HG03159 (cell line): ENCODE data around the gene DGKH.
"Not testable (repeated sequence)": the region's sequence is repeated elsewhere in the genome, so short reads cannot be mapped to it uniquely, and the experiment has no call there.

Experiments
- ATAC-seq: cut with Tn5 transposase; IDR thresholded peaks from one replicate; pipeline ENCODE4 v1.9.1; 2021; ENCODE audit warnings: mild to moderate bottlenecking, moderate library complexity; ENCODE audit not compliant: unreplicated experiment

DGKH gene

GRCh38 chr13:42071672-42072419, 23.4 kb downstream of the DGKH start:
- no peak for ATAC-seq

- ATAC-seq: no peak
Observed at GRCh38 chr13:42073683-42074082, 25.2 kb downstream of the DGKH start.

DNA sequence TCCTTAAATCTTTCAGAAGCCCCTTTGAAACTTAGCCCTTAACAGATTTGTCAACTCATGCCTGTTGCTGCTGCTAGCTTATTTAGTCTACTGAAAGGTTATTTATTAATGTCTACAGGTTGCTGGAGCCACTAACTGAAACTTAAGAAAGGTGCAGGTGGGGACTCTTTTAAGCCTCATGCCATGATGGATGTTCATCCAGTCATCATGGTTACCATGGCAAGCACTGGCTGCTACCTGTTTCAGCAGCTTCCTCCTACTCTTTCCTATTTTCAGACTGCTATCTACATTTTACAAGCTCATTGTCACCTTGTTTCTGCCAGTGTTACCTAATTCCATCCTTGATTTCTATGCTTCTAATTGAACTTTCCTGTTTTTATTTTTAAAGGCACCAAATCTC, 27.1 kb downstream of the DGKH start:
- ATAC-seq: no peak

GRCh38 chr13:42076309-42076713, 27.9 kb downstream of the DGKH start:
- ATAC-seq: no peak

- ATAC-seq: no peak
Observed at GRCh38 chr13:42078128-42078808, 29.8 kb downstream of the DGKH start.

DNA sequence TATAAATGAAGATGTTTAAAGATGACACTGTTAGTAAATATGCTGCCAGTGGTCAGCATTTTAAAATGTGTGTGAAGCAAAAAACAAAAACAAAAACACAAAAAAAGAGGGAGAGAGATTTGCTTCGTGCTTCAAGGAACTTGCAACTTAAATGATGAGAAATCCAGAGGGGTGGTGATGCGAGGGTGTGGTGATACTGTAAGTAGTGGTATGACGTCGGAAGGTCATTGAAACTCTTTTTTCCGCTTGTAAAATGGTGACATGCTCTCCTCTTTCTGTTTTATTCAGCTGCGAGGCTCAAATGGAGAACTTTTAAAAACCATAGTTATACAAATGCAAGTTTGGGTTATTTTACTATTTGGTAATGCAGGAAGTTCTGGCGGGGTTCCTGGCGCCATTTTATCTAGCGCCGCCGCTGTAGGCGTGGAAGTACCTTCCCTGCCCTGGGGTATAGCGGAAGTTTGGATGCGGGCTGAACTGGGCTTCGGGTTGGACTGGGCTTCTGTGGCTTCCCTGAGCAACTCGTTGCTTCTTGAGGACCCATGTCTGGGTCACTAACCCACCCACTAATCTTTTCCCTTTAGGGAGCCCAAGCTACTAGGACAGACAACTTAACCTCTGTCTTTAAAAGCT, 34.8 kb downstream of the DGKH start:
- ATAC-seq: no peak

- ATAC-seq: no peak
Observed at GRCh38 chr13:42084722-42085121, 36.3 kb downstream of the DGKH start.

- no peak for ATAC-seq
Observed at GRCh38 chr13:42086582-42086981, 38.1 kb downstream of the DGKH start.

DNA sequence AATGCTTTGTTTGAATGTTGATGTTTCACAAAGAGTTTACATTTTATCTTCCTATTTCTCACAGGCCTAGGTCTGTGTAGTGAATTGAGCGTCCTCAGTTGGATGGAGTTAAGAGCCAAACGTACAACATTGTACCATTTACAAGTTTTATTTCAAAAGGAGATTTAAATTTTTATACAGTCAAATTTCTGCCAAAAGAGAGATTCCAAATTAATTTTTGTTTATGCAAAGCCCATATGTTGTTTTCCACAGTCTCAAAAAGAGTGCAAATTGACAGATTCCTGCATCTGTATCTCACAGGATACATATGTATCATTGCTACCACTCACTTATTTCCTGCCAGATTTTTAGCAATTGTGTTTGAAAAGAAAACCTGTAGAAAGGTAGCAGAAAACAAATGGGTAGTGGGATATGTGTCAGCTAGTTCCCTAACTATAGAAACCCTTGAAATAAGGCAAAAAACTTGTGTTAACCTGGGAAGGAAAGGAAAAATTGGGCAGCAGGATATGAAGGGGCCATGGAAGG, 46.1 kb downstream of the DGKH start:
- no peak for ATAC-seq

DNA sequence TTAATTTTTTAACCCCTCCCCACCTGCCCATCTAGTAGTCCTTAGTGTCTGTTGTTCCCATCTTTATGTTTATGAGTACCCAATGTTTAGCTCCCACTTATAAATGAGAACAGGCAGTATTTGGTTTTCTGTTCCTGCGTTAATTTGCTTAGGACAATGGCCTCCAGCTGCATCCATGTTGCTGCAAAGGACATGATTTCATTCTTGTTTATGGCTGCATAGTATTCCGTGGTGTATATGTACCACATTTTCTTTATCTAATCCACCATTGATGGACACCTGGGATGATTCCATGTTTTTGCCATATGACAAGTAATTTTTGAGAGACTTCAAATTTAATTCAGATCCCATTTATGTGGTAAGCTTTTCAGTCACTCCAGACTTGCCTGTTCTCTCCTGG, 47.8 kb downstream of the DGKH start:
- ATAC-seq: not testable (repeated sequence)

GRCh38 chr13:42099962-42100675, 51.7 kb downstream of the DGKH start:
- ATAC-seq: no peak

GRCh38 chr13:42100960-42101359, 52.5 kb downstream of the DGKH start:
- no peak for ATAC-seq

- ATAC-seq: no peak
Observed at GRCh38 chr13:42101821-42102585, 53.6 kb downstream of the DGKH start.

DNA sequence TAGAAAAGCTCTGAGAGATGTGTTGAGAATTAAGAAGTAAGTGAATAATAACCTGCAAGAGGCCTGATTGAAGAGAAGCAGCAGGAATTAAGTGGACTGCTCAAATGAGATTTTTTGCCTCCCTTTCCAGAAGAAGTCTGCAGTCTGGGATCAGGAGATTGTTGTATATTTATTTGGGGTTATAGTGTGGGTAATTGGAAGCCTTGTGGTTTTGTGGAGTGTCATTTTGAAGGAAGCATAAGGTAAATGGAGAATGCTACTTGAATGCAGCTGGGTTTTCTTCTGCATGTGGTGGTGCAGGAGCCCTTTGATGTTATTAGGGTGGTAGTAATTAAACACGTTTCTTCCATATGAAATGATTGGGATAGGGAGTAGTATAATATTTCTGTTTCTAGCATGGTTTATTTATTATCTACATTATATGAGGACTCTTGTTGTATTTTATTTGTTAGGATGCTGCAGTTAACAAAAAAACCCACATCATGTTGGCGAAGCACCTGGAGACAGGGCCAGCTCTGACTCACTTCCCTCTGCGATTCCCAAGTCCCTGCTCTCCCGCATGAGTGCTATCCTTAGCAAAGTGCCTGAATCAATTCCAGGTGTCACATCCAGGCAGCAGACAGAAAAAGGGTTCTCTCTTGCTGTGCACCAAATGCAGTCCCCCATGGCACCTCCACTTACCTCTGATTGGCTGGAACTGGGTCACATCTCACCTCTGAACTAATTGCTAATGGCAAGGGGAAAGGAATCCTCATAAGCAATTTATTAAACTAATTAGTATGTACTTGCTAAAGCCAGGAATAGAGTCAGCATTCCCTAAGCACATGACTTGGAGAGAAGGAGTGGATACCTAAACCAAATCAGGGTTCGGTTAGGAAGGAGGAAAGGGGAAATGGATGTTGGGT, 54.8 kb downstream of the DGKH start:
- ATAC-seq: no peak

DNA sequence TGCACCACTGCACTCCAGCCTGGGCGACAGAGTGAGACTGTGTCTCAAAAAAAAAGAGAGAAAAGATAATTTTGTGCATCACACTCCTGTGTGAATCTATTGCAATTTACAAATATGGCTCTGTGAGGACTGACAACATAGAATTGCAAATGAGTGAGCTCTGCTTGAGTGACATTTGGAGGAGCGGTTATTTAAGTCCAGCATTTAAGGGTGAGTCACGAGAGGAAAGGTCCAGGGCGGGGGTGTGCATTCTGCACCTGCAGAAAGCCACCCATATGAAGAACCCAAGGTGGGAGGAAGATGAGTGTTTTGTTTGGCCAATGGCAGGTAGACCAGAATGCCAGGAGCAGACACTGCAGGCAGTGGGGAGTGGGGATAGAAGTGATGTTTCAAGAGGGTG, 58.5 kb downstream of the DGKH start:
- ATAC-seq: no peak

DNA sequence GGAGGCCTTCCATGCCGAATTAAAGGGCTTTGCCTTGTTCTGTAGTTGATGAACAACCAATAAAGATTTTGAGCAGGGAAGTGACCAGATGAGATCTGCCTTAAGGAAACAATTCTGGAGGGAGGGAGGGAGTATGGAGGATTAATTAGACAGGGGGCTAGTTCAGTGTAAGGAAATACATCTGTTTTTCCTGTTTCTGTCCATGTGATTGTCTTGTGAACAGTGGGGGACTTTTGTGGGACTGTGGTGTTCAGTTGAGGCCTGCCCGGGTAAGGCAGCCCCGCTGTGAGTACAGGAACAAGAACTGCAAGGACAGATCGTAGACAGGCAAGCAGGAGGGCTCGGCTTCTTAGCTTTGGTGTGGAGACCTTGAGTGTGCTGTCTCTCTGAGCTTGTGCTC, 59.0 kb downstream of the DGKH start:
- no peak for ATAC-seq

DNA sequence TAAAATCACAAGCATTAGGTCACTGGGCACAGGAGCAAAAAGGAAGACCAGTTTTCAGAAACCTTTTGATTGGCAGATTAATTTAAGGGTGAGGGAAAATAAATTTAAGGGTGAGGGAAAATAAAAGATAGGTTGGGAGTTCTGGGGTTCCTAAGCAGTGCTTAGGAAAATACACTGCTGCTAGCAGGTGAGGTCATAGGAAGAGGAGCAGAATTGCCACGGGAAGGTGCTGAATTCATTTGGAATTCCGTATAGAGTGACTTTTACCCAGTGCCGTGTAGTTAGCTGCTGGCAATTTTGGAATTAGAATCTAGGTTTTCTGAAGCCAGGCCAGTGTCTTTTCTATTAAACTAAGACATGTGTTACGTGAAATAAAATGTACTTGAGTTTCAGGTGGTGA, 59.8 kb downstream of the DGKH start:
- no peak for ATAC-seq

GRCh38 chr13:42109957-42110356, 61.5 kb downstream of the DGKH start:
- no peak for ATAC-seq

GRCh38 chr13:42110410-42111155, 62.1 kb downstream of the DGKH start:
- ATAC-seq: no peak
